GM12801 (cell line): ENCODE measurements around the gene SRSF9.

Source experiments
- TF ChIP-seq, protein P1 (sequence below): IDR thresholded peaks from one replicate; pipeline ENCODE4 v1.5.1; 2011; ENCODE audit warnings: control low read depth; ENCODE audit not compliant: insufficient read length; ENCODE audit errors: extremely low read depth

SRSF9 gene

DNA sequence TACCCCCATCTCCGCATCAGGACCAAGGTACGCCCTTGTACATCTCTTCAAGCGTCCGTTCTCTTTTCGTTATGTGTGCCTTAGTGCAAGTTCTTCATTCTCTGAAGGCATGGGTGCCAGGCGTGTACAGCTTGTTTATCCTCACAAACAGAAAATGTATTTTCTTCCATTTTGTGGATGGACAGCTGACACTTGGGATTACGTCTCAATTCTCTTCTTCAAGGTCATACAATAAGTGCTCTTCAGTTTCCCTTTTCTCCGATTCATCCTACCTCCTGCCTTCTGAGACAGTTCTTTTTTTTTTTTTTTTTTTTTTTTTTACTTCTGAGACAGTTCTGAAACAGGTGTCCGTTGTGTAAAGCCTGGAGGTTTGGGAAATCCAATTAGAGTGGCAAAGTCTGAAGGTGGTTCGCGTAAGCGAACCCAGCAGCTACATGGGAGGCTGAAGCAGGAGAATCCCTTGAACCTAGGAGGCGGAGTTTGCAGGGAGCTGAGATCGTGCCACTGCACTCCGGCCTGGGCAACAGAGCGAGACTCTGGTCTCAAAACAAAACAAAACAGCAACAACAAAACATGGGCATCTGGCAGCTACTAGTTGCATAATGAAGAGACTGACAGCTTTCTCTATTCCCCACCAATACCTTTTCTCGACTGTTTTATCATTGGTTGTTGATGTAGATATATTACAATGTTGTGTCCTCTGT lies 30.9 kb downstream of the SRSF9 start:
- TF ChIP-seq, protein P1, sequence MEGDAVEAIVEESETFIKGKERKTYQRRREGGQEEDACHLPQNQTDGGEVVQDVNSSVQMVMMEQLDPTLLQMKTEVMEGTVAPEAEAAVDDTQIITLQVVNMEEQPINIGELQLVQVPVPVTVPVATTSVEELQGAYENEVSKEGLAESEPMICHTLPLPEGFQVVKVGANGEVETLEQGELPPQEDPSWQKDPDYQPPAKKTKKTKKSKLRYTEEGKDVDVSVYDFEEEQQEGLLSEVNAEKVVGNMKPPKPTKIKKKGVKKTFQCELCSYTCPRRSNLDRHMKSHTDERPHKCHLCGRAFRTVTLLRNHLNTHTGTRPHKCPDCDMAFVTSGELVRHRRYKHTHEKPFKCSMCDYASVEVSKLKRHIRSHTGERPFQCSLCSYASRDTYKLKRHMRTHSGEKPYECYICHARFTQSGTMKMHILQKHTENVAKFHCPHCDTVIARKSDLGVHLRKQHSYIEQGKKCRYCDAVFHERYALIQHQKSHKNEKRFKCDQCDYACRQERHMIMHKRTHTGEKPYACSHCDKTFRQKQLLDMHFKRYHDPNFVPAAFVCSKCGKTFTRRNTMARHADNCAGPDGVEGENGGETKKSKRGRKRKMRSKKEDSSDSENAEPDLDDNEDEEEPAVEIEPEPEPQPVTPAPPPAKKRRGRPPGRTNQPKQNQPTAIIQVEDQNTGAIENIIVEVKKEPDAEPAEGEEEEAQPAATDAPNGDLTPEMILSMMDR, result no peak

DNA sequence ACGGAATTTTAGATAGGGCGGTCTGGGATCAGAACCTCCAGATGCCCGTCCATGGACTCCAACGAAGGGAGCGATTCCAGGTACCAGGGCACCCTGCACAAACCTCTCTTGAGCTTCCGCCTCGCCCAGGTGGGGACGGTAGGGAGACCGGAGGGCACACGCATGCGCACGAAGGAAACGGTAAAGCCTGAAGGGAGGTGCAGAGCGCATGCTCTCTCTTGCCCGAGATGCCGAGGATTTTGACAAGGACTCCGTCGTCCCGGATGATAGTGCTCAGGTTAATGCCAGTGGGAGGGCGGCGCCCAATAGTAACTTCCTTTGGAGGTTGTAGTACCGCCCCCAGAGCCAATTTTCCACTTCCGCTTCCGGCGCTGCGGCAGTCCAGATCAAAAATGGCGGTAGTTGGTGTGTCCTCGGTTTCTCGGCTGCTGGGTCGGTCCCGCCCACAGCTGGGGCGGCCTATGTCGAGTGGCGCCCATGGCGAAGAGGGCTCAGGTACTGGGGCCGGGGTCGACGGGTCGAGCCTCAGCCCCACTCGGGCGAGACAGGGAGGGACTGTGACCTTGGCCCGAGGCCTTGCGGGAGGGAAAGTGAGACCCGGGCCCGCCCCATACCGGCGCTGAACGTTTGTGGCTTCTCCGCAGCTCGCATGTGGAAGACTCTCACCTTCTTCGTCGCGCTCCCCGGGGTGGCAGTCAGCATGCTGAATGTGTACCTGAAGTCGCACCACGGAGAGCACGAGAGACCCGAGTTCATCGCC lies 31.6 kb downstream of the SRSF9 start, which contains the start of gene COX6A1:
Gene COX6A1 (plus strand): TSS at position 379 of the 760 bp plus-strand sequence. CDS start 14 bp downstream, at position 393.
- TF ChIP-seq, protein P1, result no peak

DNA sequence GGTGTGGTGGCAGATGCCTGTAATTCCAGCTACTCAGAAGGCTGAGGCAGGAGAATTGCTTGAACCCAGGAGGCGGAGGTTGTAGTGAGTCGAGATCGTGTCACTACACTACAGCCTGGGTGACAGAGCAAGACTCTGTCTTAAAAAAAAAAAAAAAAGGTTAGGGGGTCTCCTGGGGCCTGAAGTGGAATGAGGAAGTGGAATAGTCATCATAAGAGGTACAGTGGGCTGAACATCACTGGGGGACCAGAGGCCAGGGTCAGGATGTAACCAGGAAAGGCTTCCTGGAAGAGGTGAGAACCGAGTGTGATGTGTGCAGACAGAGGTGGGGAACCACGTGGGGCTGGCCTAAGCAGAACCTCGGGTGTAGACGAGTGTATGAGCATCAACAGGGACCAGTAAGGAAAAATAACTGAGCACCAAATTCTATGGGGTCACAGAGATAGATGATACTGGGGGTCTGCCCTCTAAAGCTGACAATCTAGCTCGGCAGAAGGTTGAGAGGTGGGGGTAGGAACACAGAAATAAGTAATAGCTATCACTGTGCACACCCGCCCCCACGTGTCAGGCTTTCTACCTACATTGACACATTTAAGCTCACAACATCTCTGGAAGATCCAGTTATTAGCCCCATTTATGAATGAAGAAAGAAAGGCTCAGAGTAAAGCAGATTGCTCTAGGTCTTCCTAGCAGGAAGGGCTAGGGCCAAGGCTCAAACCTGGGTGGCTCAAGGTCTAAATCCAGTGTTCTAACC lies 36.6 kb downstream of the SRSF9 start:
- TF ChIP-seq, protein P1, result no peak

DNA sequence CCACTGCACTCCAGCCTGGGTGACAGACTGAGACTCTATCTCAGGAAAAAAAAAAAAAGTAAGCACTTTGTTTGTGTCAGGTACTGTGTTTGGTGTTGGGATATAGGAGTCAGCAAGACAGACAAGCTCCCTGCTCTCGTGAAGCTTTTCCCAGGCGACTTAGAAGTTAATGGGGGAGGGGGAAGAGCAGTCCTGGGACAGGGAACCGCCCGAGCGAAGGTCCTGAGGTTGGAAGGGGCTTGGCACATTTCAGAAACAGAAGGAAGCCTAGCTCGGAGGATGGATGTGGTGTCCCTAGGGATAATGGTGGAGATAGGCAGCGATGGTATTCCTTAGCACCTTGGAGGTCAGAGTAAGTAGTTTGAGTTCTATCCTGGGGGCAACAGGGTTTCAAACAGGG lies 40.2 kb downstream of the SRSF9 start:
- TF ChIP-seq, protein P1, result no peak

DNA sequence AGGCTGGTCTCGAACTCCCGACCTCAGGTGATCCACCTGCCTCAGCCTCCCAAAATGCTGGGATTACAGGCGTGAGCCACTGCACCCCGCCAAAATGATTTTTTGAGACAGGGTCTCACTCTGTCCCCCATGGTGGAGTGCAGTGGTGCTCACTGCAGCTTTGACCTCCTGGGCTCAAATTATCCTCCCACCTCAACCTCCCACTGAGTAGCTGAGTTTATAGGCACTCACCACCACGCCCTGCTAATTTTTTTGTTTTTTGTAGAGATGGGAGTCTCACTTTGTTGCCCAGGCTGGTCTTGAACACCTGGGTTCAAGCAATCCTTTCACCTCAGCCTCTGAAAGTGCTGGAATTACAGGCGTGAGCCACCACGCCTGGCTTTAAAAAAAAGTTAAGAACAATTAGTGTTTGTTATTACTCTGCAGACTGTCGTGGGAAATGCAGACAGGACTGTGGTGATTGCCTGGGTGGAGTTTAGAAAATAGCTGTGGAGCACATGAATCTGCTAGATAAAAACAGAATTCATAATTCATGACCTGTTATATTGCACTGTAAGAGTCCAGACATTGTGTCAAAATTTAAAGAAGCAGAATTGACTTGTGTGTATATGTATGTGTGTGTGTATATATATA lies 40.8 kb downstream of the SRSF9 start:
- TF ChIP-seq, protein P1, result no peak

DNA sequence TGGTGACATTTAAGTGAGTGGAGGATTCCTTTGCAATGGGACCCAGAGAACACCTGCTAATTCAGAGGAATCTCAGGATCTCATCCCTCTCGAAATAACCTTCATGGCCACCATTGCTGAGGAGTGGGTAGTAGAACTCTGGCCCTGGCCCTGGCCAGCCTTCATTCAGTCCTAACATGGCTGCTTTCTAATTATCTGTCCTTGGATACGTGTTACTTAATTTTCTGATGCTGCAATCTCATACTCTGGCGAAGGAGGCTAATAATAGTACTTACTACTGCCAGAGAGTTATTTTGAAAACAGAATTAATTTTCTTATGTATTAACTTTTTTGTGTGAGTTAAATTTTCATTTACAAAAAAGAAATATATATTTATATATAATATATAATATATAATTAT lies 43.8 kb downstream of the SRSF9 start:
- TF ChIP-seq, protein P1, result no peak

DNA sequence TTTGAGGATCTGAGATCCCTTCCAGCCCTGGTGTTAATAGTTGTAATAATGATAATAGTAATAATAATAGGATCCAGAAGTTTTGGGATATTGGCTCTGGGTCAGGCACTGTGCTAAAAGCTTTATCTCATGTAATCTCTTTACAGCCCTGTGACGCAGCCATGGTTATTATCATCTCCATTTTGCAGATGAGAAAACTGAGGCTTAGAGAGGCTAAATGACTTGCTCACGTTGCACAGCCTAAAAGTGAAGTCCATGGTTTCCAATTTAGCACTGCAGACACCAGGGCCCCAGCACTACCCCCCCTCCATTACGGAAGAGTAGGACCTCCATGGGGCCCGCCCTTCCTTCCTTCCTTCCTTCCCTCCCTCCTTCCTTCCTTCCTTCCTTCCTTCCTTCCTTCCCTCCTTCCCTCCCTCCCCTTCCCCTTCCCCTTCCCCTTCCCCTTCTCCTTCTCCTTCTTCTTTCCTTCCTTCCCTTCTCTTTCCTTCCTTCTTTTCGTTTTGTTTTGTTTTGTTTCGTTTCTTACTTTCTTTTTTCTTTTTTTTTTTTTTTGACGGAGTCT lies 46.6 kb downstream of the SRSF9 start:
- TF ChIP-seq, protein P1, result no peak
